IPS-18c (cell line): ENCODE data around the gene RYR3.

Source experiments
- H3K4me3 ChIP-seq: 2 replicates; pipeline ENCODE4 v1.7.0; 2013; ENCODE audit warnings: low read depth, mild to moderate bottlenecking, low read length, moderate library complexity; ENCODE audit not compliant: insufficient read depth
- H3K9me3 ChIP-seq: one replicate; pipeline ENCODE4 v1.6.1; 2013; ENCODE audit warnings: mild to moderate bottlenecking, low read length, moderate library complexity; ENCODE audit not compliant: control insufficient read depth, insufficient read depth

The RYR3 gene

GRCh38 chr15:33405096-33405495 is 94.3 kb downstream of the RYR3 start:
- H3K9me3 ChIP-seq: no peaks in the 10 kb centered on the region
- H3K4me3 ChIP-seq: no peak overlapping the region

GRCh38 chr15:33411596-33412540 is 101.1 kb downstream of the RYR3 start:
- Histone ChIP-seq H3K9me3 (no peaks in the 10 kb centered on the region), H3K4me3 (no peak overlapping the region)

- Histone ChIP-seq H3K4me3 (no peak overlapping the region), H3K9me3 (no peaks in the 10 kb centered on the region)
Measured at GRCh38 chr15:33419701-33420100, 108.9 kb downstream of the RYR3 start.

- no peak overlapping the region for H3K4me3 ChIP-seq
- no peaks in the 10 kb centered on the region for H3K9me3 ChIP-seq
Measured at GRCh38 chr15:33424025-33424424, 113.3 kb downstream of the RYR3 start.

GRCh38 chr15:33425142-33425541 is 114.4 kb downstream of the RYR3 start:
- Histone ChIP-seq H3K4me3 (no peak overlapping the region), H3K9me3 (no peaks in the 10 kb centered on the region)

- Histone ChIP-seq H3K4me3 (no peak overlapping the region), H3K9me3 (no peaks in the 10 kb centered on the region)
Measured at GRCh38 chr15:33430577-33430976, 119.8 kb downstream of the RYR3 start.

GRCh38 chr15:33433821-33434220 is 123.1 kb downstream of the RYR3 start:
- no peak overlapping the region for H3K4me3 ChIP-seq

GRCh38 chr15:33438396-33438795 is 127.6 kb downstream of the RYR3 start:
- H3K9me3 ChIP-seq: no peaks in the 10 kb centered on the region
- no peak overlapping the region for H3K4me3 ChIP-seq

More at GRCh38 chr15:33433821-33434220, 123.1 kb downstream of the RYR3 start:
- H3K9me3 ChIP-seq: no peaks in the 10 kb centered on the region

- Histone ChIP-seq H3K9me3 (no peaks in the 10 kb centered on the region), H3K4me3 (no peak overlapping the region)
Measured at GRCh38 chr15:33440900-33441299, 130.1 kb downstream of the RYR3 start.

- Histone ChIP-seq H3K9me3 (no peaks in the 10 kb centered on the region), H3K4me3 (no peak overlapping the region)
Measured at GRCh38 chr15:33442449-33442848, 131.7 kb downstream of the RYR3 start.

- no peak overlapping the region for H3K4me3 ChIP-seq
- H3K9me3 ChIP-seq: no peaks in the 10 kb centered on the region
Measured at GRCh38 chr15:33443708-33444107, 132.9 kb downstream of the RYR3 start.

- Histone ChIP-seq H3K9me3 (no peaks in the 10 kb centered on the region), H3K4me3 (no peak overlapping the region)
Measured at GRCh38 chr15:33445984-33446383, 135.2 kb downstream of the RYR3 start.

GRCh38 chr15:33448151-33448550 is 137.4 kb downstream of the RYR3 start:
- no peaks in the 10 kb centered on the region for H3K9me3 ChIP-seq
- no peak overlapping the region for H3K4me3 ChIP-seq

- Histone ChIP-seq H3K9me3 (no peaks in the 10 kb centered on the region), H3K4me3 (no peak overlapping the region)
Measured at GRCh38 chr15:33448961-33449606, 138.3 kb downstream of the RYR3 start.

GRCh38 chr15:33449810-33450209 is 139.0 kb downstream of the RYR3 start:
- Histone ChIP-seq H3K9me3 (no peaks in the 10 kb centered on the region), H3K4me3 (no peak overlapping the region)

- H3K4me3 ChIP-seq: no peak overlapping the region
- no peaks in the 10 kb centered on the region for H3K9me3 ChIP-seq
Measured at GRCh38 chr15:33451385-33451784, 140.6 kb downstream of the RYR3 start.

GRCh38 chr15:33453761-33454160 is 143.0 kb downstream of the RYR3 start:
- no peak overlapping the region for H3K4me3 ChIP-seq
- H3K9me3 ChIP-seq: no peaks in the 10 kb centered on the region

GRCh38 chr15:33454346-33454745 is 143.6 kb downstream of the RYR3 start:
- H3K4me3 ChIP-seq: no peak overlapping the region
- H3K9me3 ChIP-seq: no peaks in the 10 kb centered on the region
